IgD-negative memory B cell (primary cell): ENCODE results near the gene STX16. TPM values are rescaled to one million over a fixed set of nuclear protein-coding genes. Genes with fewer than 3 reads are reported as not detected.
"Not testable (repeated sequence)": the region's sequence is repeated elsewhere in the genome, so short reads cannot be mapped to it uniquely, and the experiment has no call there.

Experiments used
- H3K27ac Mint-ChIP-seq, 3 donors: one replicate each; pipeline ENCODE4 v1.8.0; 2020 to 2022; ENCODE audit warnings: mild to moderate bottlenecking in 3 of 3, mixed read lengths in 3 of 3, moderate library complexity in 1 of 3
- H3K27me3 Mint-ChIP-seq: one replicate; pipeline ENCODE4 v1.8.0; 2021; ENCODE audit warnings: mixed read lengths
- H3K36me3 Mint-ChIP-seq: one replicate; pipeline ENCODE4 v1.8.0; 2020; ENCODE audit warnings: mild to moderate bottlenecking, mixed read lengths
- H3K4me1 Mint-ChIP-seq, 3 donors: one replicate each; pipeline ENCODE4 v1.8.0; 2020 to 2022; ENCODE audit warnings: mixed read lengths in 3 of 3, mild to moderate bottlenecking in 1 of 3
- H3K4me3 Mint-ChIP-seq, 4 donors: one replicate each; pipeline ENCODE4 v1.8.0; 2020 to 2022; ENCODE audit warnings: mild to moderate bottlenecking in 4 of 4, mixed read lengths in 4 of 4, moderate library complexity in 3 of 4
- H3K9me3 Mint-ChIP-seq, 3 donors: one replicate each; pipeline ENCODE4 v1.8.0; 2020 to 2021; ENCODE audit warnings: mixed read lengths in 3 of 3, mild to moderate bottlenecking in 1 of 3
- polyA plus RNA-seq: library from polyadenylated mRNA; unstranded; fragments of 300-500 nt; fragmentation: Illumina TruSeq; gene quantifications from one replicate; pipeline ENCODE4 v1.2.3, GENCODE V29; 2021

Gene STX16
- polyA plus RNA-seq, 1 donor from 2014 or later, result 18.7 TPM

GRCh38 chr20:58726156-58726555 lies 75.1 kb downstream of the STX16 start:
- Mint-ChIP-seq H3K9me3 (peaks cover 9 to 24% (median 11%) of the 10 kb centered on the region in 3 donors), H3K27me3 (peaks cover 25% of the 10 kb centered on the region)
- not testable (repeated sequence) for H3K4me1 Mint-ChIP-seq, H3K27ac Mint-ChIP-seq, H3K4me3 Mint-ChIP-seq, H3K36me3 Mint-ChIP-seq

Other genes starting within 250 kb of the STX16 start
- 0.06 TPM for gene APCDD1L, start 135.9 kb upstream of the STX16 start, polyA plus RNA-seq
- gene NPEPL1, start 41.5 kb downstream of the STX16 start, polyA plus RNA-seq, result 6.9 TPM
- not detected for gene GNAS-AS1, start 199.6 kb downstream of the STX16 start, polyA plus RNA-seq
- 203 TPM for gene GNAS, start 201.4 kb downstream of the STX16 start, polyA plus RNA-seq